H1 (cell line): ENCODE results near the gene SMYD3. TPM values are rescaled to one million over a fixed set of nuclear protein-coding genes. Genes with fewer than 3 reads are reported as not detected.

Source experiments
- CTCF ChIA-PET: fragments of 300-600 bp; sonication (Branson Sonifier 250); formaldehyde crosslinking; loops from one replicate; lab custom pipeline; 2021; ENCODE audit not compliant: partially characterized antibody; lab: Charles Lee
- POLR2A ChIA-PET: fragments of 300-600 bp; sonication (Branson Sonifier 250); formaldehyde crosslinking; loops from one replicate; lab custom pipeline; 2021; ENCODE audit warnings: inconsistent platforms; ENCODE audit not compliant: partially characterized antibody; lab: Charles Lee
- DNase-seq, 2 experiments: peaks; one replicate each; pipeline versions ENCODE4 v3.0.0 to v3.0.0-alpha.2; 2010 to 2022; ENCODE audit warnings: low spot score in 2 of 2, low read depth in 1 of 2, mixed read lengths in 1 of 2
- FAIRE-seq: peaks from 2 replicates; lab custom pipeline; 2011; peaks lifted over from hg19 to GRCh38; lab: Jason Lieb, UNC
- H2AFZ ChIP-seq: 2 replicates; pipeline ENCODE4 v1.8.1; 2012; ENCODE audit warnings: low read length, inconsistent platforms
- H2AK5ac ChIP-seq: 2 replicates; pipeline ENCODE4 v1.6.1; 2013; ENCODE audit warnings: low read depth, low read length
- H2BK120ac ChIP-seq: replicated peaks from 2 replicates; pipeline ENCODE3; 2013; ENCODE audit warnings: low read depth, low read length, inconsistent platforms
- H2BK12ac ChIP-seq: 2 replicates; pipeline ENCODE4 v1.6.1; 2013; ENCODE audit warnings: low read depth, low read length
- H2BK15ac ChIP-seq: 2 replicates; pipeline ENCODE4 v1.6.1; 2013; ENCODE audit warnings: low read length
- H2BK20ac ChIP-seq: 2 replicates; pipeline ENCODE4 v1.6.1; 2013; ENCODE audit warnings: low read length
- H2BK5ac ChIP-seq: 2 replicates; pipeline ENCODE4 v1.6.1; 2013; ENCODE audit warnings: low read depth, low read length
- H3K14ac ChIP-seq: 2 replicates; pipeline ENCODE4 v1.6.1; 2013; ENCODE audit warnings: inconsistent platforms; ENCODE audit not compliant: insufficient read length
- H3K18ac ChIP-seq: 2 replicates; pipeline ENCODE4 v1.6.1; 2013; ENCODE audit warnings: low read length; ENCODE audit errors: extremely low read depth
- H3K23ac ChIP-seq: 2 replicates; pipeline ENCODE4 v1.6.1; 2013; ENCODE audit warnings: inconsistent platforms; ENCODE audit not compliant: insufficient read length
- H3K23me2 ChIP-seq: 2 replicates; pipeline ENCODE4 v1.6.1; 2013; ENCODE audit warnings: low read depth, low read length
- H3K27ac ChIP-seq: 2 replicates; pipeline ENCODE4 v1.6.1; 2011; ENCODE audit warnings: low read depth, low read length, inconsistent platforms
- H3K27me3 ChIP-seq, 4 experiments: replicated peaks in 1 of 4; 1 replicate in 1 of 4; 2 replicates in 3 of 4; pipeline versions ENCODE4 v1.6.1 to v1.8.1; 2011 to 2013; ENCODE audit warnings: low read length in 3 of 4, mild to moderate bottlenecking in 3 of 4, inconsistent platforms in 2 of 4, mixed read lengths in 2 of 4, moderate library complexity in 1 of 4; ENCODE audit not compliant: control insufficient read depth in 3 of 4, insufficient read depth in 3 of 4; ENCODE audit errors: extremely low read depth in 1 of 4
- H3K36me3 ChIP-seq, 4 experiments: 2 replicates each; pipeline versions ENCODE4 v1.6.1 to v1.8.1; 2011 to 2013; ENCODE audit warnings: mild to moderate bottlenecking in 4 of 4, low read length in 3 of 4, moderate library complexity in 2 of 4, control low read depth in 1 of 4, inconsistent platforms in 1 of 4; ENCODE audit not compliant: insufficient read depth in 4 of 4, control insufficient read depth in 2 of 4
- H3K4ac ChIP-seq: replicated peaks from 2 replicates; pipeline ENCODE3; 2013; ENCODE audit warnings: low read length, low read depth, mixed read lengths, inconsistent platforms; ENCODE audit not compliant: insufficient read length
- H3K4me1 ChIP-seq, 4 experiments: replicated peaks in 1 of 4; 1 replicate in 1 of 4; 2 replicates in 3 of 4; pipeline versions ENCODE4 v1.6.1 to v1.8.1; 2011 to 2013; ENCODE audit warnings: low read length in 3 of 4, inconsistent platforms in 2 of 4, mixed read lengths in 1 of 4; ENCODE audit not compliant: insufficient read depth in 4 of 4, control insufficient read depth in 3 of 4
- H3K4me2 ChIP-seq, 2 experiments: 2 replicates each; pipeline versions ENCODE4 v1.6.1 to v1.8.1; 2011 to 2013; ENCODE audit warnings: low read depth in 2 of 2, low read length in 2 of 2, control low read depth in 1 of 2, inconsistent platforms in 1 of 2, mild to moderate bottlenecking in 1 of 2; ENCODE audit not compliant: insufficient read depth in 1 of 2
- H3K4me3 ChIP-seq, 4 experiments: fragments of 200-600, 300-600 bp in 1 of 4; sonication (generic), shearing (Covaris generic), sonication (Bioruptor Twin) in 1 of 4; 2 replicates each; pipeline versions ENCODE4 v1.5.1 to v1.8.1; 2011 to 2016; ENCODE audit warnings: low read length in 4 of 4, low read depth in 3 of 4, control low read depth in 2 of 4, inconsistent platforms in 2 of 4, mild to moderate bottlenecking in 2 of 4, mixed read lengths in 1 of 4, moderate library complexity in 1 of 4; ENCODE audit not compliant: insufficient read depth in 2 of 4; ENCODE audit errors: extremely low read depth in 1 of 4
- H3K56ac ChIP-seq: replicated peaks from 2 replicates; pipeline ENCODE3; 2013; ENCODE audit warnings: low read depth, mild to moderate bottlenecking, mixed read lengths, low read length, inconsistent platforms; ENCODE audit not compliant: insufficient read length
- H3K79me1 ChIP-seq: 2 replicates; pipeline ENCODE4 v1.6.1; 2013; ENCODE audit warnings: low read depth, low read length, control low read depth
- H3K79me2 ChIP-seq, 2 experiments: 2 replicates each; pipeline versions ENCODE4 v1.6.1 to v1.8.1; 2012 to 2013; ENCODE audit warnings: low read length in 2 of 2, mild to moderate bottlenecking in 2 of 2, inconsistent platforms in 1 of 2; ENCODE audit not compliant: insufficient read depth in 2 of 2, control insufficient read depth in 1 of 2
- H3K9ac ChIP-seq, 4 experiments: replicated peaks in 1 of 4; 1 replicate in 1 of 4; 2 replicates in 3 of 4; pipeline versions ENCODE4 v1.6.1 to v1.8.1; 2011 to 2013; ENCODE audit warnings: low read depth in 3 of 4, low read length in 3 of 4, control low read depth in 2 of 4, mild to moderate bottlenecking in 2 of 4, moderate library complexity in 2 of 4, inconsistent platforms in 1 of 4; ENCODE audit errors: extremely low read depth in 1 of 4
- H3K9me3 ChIP-seq, 2 experiments: 2 replicates each; pipeline versions ENCODE4 v1.6.1 to v1.8.1; 2012 to 2013; ENCODE audit warnings: mild to moderate bottlenecking in 2 of 2, moderate library complexity in 2 of 2, control low read depth in 1 of 2, inconsistent platforms in 1 of 2, low read depth in 1 of 2, low read length in 1 of 2, mixed read lengths in 1 of 2; ENCODE audit not compliant: insufficient read depth in 2 of 2
- H4K20me1 ChIP-seq, 2 experiments: replicated peaks in 1 of 2; 2 replicates each; pipeline versions ENCODE3 to v1.8.1; 2011 to 2013; ENCODE audit warnings: inconsistent platforms in 2 of 2, low read length in 2 of 2, mild to moderate bottlenecking in 1 of 2; ENCODE audit not compliant: insufficient read depth in 2 of 2, control insufficient read depth in 1 of 2
- H4K5ac ChIP-seq: 2 replicates; pipeline ENCODE4 v1.6.1; 2013; ENCODE audit warnings: low read length, low read depth, mixed read lengths, inconsistent platforms; ENCODE audit not compliant: insufficient read length
- H4K8ac ChIP-seq: 2 replicates; pipeline ENCODE4 v1.8.0; 2013; ENCODE audit warnings: mild to moderate bottlenecking, moderate library complexity, low read length, inconsistent platforms; ENCODE audit not compliant: insufficient read depth; ENCODE audit errors: extremely low read depth
- H4K91ac ChIP-seq: replicated peaks from 2 replicates; pipeline ENCODE3; 2013; ENCODE audit warnings: low read length, mixed read lengths, inconsistent platforms; ENCODE audit not compliant: insufficient read length
- BACH1 ChIP-seq: IDR thresholded peaks from 2 replicates; pipeline ENCODE4 v1.6.1; 2012; ENCODE audit warnings: low read length, improper control_type of control experiment
- BRCA1 ChIP-seq: IDR thresholded peaks from 2 replicates; pipeline ENCODE4 v1.6.1; 2012; ENCODE audit warnings: low read depth, low read length, improper control_type of control experiment
- JUND ChIP-seq: IDR thresholded peaks from 2 replicates; pipeline ENCODE4 v1.6.1; 2011; ENCODE audit warnings: mild to moderate bottlenecking, improper control_type of control experiment, low read length
- MAFK ChIP-seq: IDR thresholded peaks from 2 replicates; pipeline ENCODE4 v1.6.1; 2012; ENCODE audit warnings: low read depth, mild to moderate bottlenecking, improper control_type of control experiment, low read length
- MAX ChIP-seq: IDR thresholded peaks from 2 replicates; pipeline ENCODE4 v1.6.1; 2012; ENCODE audit warnings: inconsistent platforms
- PHF8 ChIP-seq: fragments of 200-600 bp; sonication (generic); conservative IDR thresholded peaks from 2 replicates; pipeline ENCODE4 v1.7.1; 2012; ENCODE audit warnings: low read depth, mild to moderate bottlenecking, inconsistent platforms, low read length, moderate library complexity
- RAD21 ChIP-seq, 2 experiments: IDR thresholded peaks in 1 of 2; conservative IDR thresholded peaks in 1 of 2; 2 replicates each; pipeline ENCODE4 v1.6.1; 2011; ENCODE audit warnings: low read depth in 2 of 2, low read length in 2 of 2, improper control_type of control experiment in 1 of 2, inconsistent platforms in 1 of 2, mild to moderate bottlenecking in 1 of 2, moderate library complexity in 1 of 2
- RBBP5 ChIP-seq: IDR thresholded peaks from 2 replicates; pipeline ENCODE4 v1.7.1; 2012; ENCODE audit warnings: low read depth, mild to moderate bottlenecking, inconsistent platforms, low read length, moderate library complexity, borderline replicate concordance
- RNF2 ChIP-seq: fragments of 200-900, 300-1000 bp; sonication (generic); IDR thresholded peaks from 2 replicates; pipeline ENCODE4 v1.7.1; 2016; ENCODE audit warnings: borderline replicate concordance, low read depth, mild to moderate bottlenecking, antibody characterized with exemption, low read length; ENCODE audit not compliant: poor library complexity, severe bottlenecking; ENCODE audit errors: missing control alignments
- SIN3A ChIP-seq, 2 experiments: IDR thresholded peaks in 1 of 2; conservative IDR thresholded peaks in 1 of 2; 2 replicates each; pipeline ENCODE4 v1.6.1; 2011 to 2012; ENCODE audit warnings: low read length in 2 of 2, improper control_type of control experiment in 1 of 2, low read depth in 1 of 2, mild to moderate bottlenecking in 1 of 2
- SP2 ChIP-seq: IDR thresholded peaks from 2 replicates; pipeline ENCODE4 v1.6.1; 2012; ENCODE audit warnings: mild to moderate bottlenecking, low read length, inconsistent platforms
- SRF ChIP-seq: IDR thresholded peaks from 2 replicates; pipeline ENCODE4 v1.6.1; 2011; ENCODE audit warnings: mild to moderate bottlenecking, low read depth, low read length, moderate library complexity
- SUZ12 ChIP-seq: fragments of 200-600 bp; sonication (generic); IDR thresholded peaks from 2 replicates; pipeline ENCODE4 v1.6.1; 2012; ENCODE audit warnings: mild to moderate bottlenecking, inconsistent platforms, low read length, moderate library complexity, mixed read lengths
- TBP ChIP-seq: IDR thresholded peaks from 2 replicates; pipeline ENCODE4 v1.6.1; 2011; ENCODE audit warnings: low read depth, low read length, improper control_type of control experiment
- TCF12 ChIP-seq: IDR thresholded peaks from 2 replicates; pipeline ENCODE4 v1.6.1; 2011; ENCODE audit warnings: low read depth, mild to moderate bottlenecking, low read length
- polyA plus RNA-seq, 7 experiments: library from polyadenylated mRNA; depleted of rRNA in 3 of 7; stranded (reverse) in 5 of 7; unstranded in 2 of 7; fragments of >200 nt in 5 of 7; fragments of 200-250 nt in 2 of 7; gene quantifications; 1 replicate in 5 of 7; 2 replicates in 1 of 7; 4 replicates in 1 of 7; pipeline versions ENCODE4 v1.2.1 to v1.2.3, GENCODE V29; 2011 to 2013; ENCODE audit warnings: missing spikeins in 2 of 7, mixed read lengths in 2 of 7
- total RNA-seq: library from RNA; stranded (reverse); fragmentation: NEBNext Ultra II Directional; extraction: Animal tissue kit (Norgen Biotek cat#: 25700); gene quantifications from 2 replicates; pipeline ENCODE4 v1.2.1, GENCODE V29; 2021

SMYD3 gene
- total and polyA plus RNA-seq, 2 of the 8 experiments (the other 6 are each of a cell fraction or from before 2014, with no cell fraction given), result 17.3 to 25.4 TPM

GRCh38 chr1:246126580-246126979 is 380.5 kb downstream of the SMYD3 start:
- Histone ChIP-seq H2BK5ac (no peak overlapping the region), H3K4me1 (no peaks in the 10 kb centered on the region), H4K20me1 (no peaks in the 10 kb centered on the region), H4K91ac (no peak overlapping the region), H3K4me3 (no peak overlapping the region), H3K36me3 (no peaks in the 10 kb centered on the region), H3K79me1 (no peaks in the 10 kb centered on the region), H3K9me3 (no peaks in the 10 kb centered on the region), H3K9ac (no peak overlapping the region), H3K14ac (no peak overlapping the region), H2BK15ac (no peak overlapping the region), H2AFZ (no peak overlapping the region), H2BK120ac (no peak overlapping the region), H3K56ac (no peak overlapping the region), H3K27ac (no peak overlapping the region), H4K5ac (no peak overlapping the region), H3K79me2 (no peaks in the 10 kb centered on the region), H3K4ac (no peak overlapping the region), H3K27me3 (no peaks in the 10 kb centered on the region), H2AK5ac (no peak overlapping the region), H3K4me2 (no peak overlapping the region), H2BK20ac (no peak overlapping the region), H3K23ac (no peak overlapping the region), H4K8ac (no peak overlapping the region), H2BK12ac (no peak overlapping the region), H3K18ac (no peak overlapping the region), H3K23me2 (no peaks in the 10 kb centered on the region)
- FAIRE-seq (no peak), DNase-seq (no peak)
- POLR2A ChIA-PET, result no interaction called here
- CTCF ChIA-PET, result interaction anchor here (1.2 to 1.4 kb wide), 2 partner anchors 11 to 39 kb away, joined by 4 to 8 read pairs; no protein-coding TSS in a partner anchor
- TF ChIP-seq JUND, result no peak
- TF ChIP-seq RBBP5, result no peak
- no peak for TF ChIP-seq PHF8
- no peak for TF ChIP-seq RNF2
- TF ChIP-seq TBP, result no peak
- no peak for TF ChIP-seq SRF
- TF ChIP-seq BRCA1, result no peak
- TF ChIP-seq TCF12, result no peak
- no peak for TF ChIP-seq SUZ12
- TF ChIP-seq RAD21 (IDR thresholded peaks at IDR 0.05 in 1 of 2, conservative IDR thresholded peaks at IDR 0.05 in 1 of 2; ENCODE audit: low read depth in 2 of 2, low read length in 2 of 2), result no peak
- no peak for TF ChIP-seq SP2
- TF ChIP-seq MAX, result no peak
- TF ChIP-seq BACH1, result no peak
- no peak for TF ChIP-seq SIN3A (conservative IDR thresholded peaks at IDR 0.05 in 1 of 2, IDR thresholded peaks at IDR 0.05 in 1 of 2; ENCODE audit: low read depth in 1 of 2, low read length in 2 of 2)
- no peak for TF ChIP-seq MAFK
